Spleen (tissue), 3 donors: ENCODE measurements around the gene FAM107B.

Source experiments
- POLR2A ChIP-seq, 3 donors: fragments of 450-650 bp; IDR thresholded peaks; one replicate each; pipeline ENCODE4 v1.5.1; 2017; ENCODE audit warnings: antibody characterized with exemption in 3 of 3, mild to moderate bottlenecking in 1 of 3
- POLR2AphosphoS5 ChIP-seq, 3 donors: sonication (generic); formaldehyde crosslinking; IDR thresholded peaks; one replicate each; pipeline ENCODE4 v1.5.1; 2017; ENCODE audit warnings: antibody characterized with exemption in 3 of 3

DNA sequence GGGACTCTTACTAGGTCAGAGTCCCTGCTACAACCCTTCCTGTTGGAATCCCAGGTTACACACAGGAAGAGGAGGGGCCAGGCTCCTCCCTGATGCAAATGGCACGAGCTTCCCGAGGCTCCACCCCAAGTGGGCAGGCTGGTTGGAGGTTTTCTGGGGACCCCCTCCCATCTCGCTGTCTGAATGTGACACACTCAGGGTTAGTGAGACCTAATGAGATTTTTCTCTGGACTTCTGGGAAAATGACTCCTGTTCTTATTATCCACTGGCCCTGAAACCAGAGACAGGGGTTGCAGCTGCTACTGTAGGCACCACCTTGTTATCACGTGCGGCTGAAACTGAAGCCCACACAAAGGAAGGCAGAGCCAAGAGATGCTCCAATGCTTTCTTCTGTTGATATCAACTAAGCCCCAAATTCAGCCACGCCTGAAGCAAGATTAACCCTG lies 103.3 kb downstream of the FAM107B start:
- TF ChIP-seq POLR2A (IDR thresholded peaks at IDR 0.05) (no peak), POLR2AphosphoS5 (IDR thresholded peaks at IDR 0.05) (no peak)
